Panc1 (cell line): ENCODE results near the gene YWHAG.

Experiments used
- TF ChIP-seq, protein P1 (sequence below), 2 experiments: IDR thresholded peaks; 2 replicates each; pipeline ENCODE4 v1.6.1; 2011 to 2012; ENCODE audit warnings: low read depth in 2 of 2, control low read depth in 1 of 2, low read length in 1 of 2, mild to moderate bottlenecking in 1 of 2, moderate library complexity in 1 of 2; ENCODE audit not compliant: insufficient read depth in 1 of 2
- TF ChIP-seq, protein P2 (sequence below): fragments of 450-650 bp; IDR thresholded peaks from 2 replicates; pipeline ENCODE4 v1.5.1; 2017; ENCODE audit warnings: mild to moderate bottlenecking

DNA sequence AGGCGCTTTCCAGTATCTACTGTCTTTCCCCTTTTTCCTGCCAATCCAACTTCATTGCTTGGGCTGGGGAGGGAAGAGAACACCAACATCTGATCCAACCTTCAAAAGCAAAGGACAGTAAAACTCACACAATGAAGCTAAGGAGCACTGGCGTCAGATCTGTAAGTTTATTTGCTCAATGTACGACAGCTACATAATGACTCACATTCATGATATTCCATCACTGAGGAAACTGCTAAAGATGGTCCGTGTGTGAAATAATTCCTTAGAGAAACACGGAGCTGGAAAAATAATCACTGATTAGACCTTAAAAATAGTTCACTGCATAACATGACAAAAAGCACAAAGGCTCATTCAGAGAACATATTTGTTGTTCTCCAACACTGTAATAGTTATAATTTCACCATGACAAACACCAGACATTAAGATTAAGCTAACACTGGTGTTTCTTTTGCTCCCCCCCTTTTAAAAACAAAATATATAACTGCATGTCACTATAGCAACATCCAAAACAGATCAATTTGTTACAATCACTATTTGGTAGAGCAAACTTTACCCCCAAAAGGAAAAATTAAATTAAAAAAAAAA, 32.1 kb downstream of the YWHAG start:
- TF ChIP-seq, protein P1, sequence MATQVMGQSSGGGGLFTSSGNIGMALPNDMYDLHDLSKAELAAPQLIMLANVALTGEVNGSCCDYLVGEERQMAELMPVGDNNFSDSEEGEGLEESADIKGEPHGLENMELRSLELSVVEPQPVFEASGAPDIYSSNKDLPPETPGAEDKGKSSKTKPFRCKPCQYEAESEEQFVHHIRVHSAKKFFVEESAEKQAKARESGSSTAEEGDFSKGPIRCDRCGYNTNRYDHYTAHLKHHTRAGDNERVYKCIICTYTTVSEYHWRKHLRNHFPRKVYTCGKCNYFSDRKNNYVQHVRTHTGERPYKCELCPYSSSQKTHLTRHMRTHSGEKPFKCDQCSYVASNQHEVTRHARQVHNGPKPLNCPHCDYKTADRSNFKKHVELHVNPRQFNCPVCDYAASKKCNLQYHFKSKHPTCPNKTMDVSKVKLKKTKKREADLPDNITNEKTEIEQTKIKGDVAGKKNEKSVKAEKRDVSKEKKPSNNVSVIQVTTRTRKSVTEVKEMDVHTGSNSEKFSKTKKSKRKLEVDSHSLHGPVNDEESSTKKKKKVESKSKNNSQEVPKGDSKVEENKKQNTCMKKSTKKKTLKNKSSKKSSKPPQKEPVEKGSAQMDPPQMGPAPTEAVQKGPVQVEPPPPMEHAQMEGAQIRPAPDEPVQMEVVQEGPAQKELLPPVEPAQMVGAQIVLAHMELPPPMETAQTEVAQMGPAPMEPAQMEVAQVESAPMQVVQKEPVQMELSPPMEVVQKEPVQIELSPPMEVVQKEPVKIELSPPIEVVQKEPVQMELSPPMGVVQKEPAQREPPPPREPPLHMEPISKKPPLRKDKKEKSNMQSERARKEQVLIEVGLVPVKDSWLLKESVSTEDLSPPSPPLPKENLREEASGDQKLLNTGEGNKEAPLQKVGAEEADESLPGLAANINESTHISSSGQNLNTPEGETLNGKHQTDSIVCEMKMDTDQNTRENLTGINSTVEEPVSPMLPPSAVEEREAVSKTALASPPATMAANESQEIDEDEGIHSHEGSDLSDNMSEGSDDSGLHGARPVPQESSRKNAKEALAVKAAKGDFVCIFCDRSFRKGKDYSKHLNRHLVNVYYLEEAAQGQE (IDR thresholded peaks at IDR 0.05; ENCODE audit: insufficient read depth in 1 of 2, low read depth in 2 of 2, low read length in 1 of 2): no peak
- TF ChIP-seq, protein P2, sequence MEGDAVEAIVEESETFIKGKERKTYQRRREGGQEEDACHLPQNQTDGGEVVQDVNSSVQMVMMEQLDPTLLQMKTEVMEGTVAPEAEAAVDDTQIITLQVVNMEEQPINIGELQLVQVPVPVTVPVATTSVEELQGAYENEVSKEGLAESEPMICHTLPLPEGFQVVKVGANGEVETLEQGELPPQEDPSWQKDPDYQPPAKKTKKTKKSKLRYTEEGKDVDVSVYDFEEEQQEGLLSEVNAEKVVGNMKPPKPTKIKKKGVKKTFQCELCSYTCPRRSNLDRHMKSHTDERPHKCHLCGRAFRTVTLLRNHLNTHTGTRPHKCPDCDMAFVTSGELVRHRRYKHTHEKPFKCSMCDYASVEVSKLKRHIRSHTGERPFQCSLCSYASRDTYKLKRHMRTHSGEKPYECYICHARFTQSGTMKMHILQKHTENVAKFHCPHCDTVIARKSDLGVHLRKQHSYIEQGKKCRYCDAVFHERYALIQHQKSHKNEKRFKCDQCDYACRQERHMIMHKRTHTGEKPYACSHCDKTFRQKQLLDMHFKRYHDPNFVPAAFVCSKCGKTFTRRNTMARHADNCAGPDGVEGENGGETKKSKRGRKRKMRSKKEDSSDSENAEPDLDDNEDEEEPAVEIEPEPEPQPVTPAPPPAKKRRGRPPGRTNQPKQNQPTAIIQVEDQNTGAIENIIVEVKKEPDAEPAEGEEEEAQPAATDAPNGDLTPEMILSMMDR: no peak
